Gastrocnemius medialis (tissue), 4 donors: ENCODE results near the gene CACNB1. TPM values are rescaled to one million over a fixed set of nuclear protein-coding genes. Genes with fewer than 3 reads are reported as not detected.

ENCODE experiments used
- ATAC-seq, 2 donors: fragments of 150-250 bp; one replicate each; pipeline ENCODE4 v1.9.1; 2016
- DNase-seq, 2 donors: peaks; one replicate each; pipeline ENCODE4 v3.0.0-alpha.2; 2019
- H3K27ac ChIP-seq, 4 donors: fragments of 200-600 bp; sonication (generic); 1 replicate in 1 of 4; 2 replicates in 3 of 4; pipeline ENCODE4 v1.5.1; 2016 to 2018; ENCODE audit warnings: mild to moderate bottlenecking in 2 of 4, moderate library complexity in 1 of 4
- H3K27me3 ChIP-seq, 3 donors: fragments of 200-600 bp; sonication (generic) in 2 of 3; 1 replicate in 1 of 3; 2 replicates in 2 of 3; pipeline versions ENCODE4 v1.5.1 to v1.6.0; 2016 to 2019; ENCODE audit warnings: mild to moderate bottlenecking in 1 of 3, moderate library complexity in 1 of 3
- H3K36me3 ChIP-seq, 2 donors: fragments of 200-600 bp; sonication (generic) in 1 of 2; one replicate each; pipeline ENCODE4 v1.5.1; 2017 to 2018
- H3K4me1 ChIP-seq, 2 donors: fragments of 200-600 bp; sonication (generic) in 1 of 2; one replicate each; pipeline ENCODE4 v1.5.1; 2016 to 2017; ENCODE audit warnings: mild to moderate bottlenecking in 2 of 2
- H3K4me3 ChIP-seq, 4 donors: fragments of 200-600 bp; sonication (generic) in 3 of 4; 1 replicate in 1 of 4; 2 replicates in 3 of 4; pipeline ENCODE4 v1.5.1; 2016 to 2019; ENCODE audit warnings: mild to moderate bottlenecking in 2 of 4
- H3K9me3 ChIP-seq, 3 donors: fragments of 200-600 bp; sonication (generic) in 2 of 3; 1 replicate in 1 of 3; 2 replicates in 2 of 3; pipeline ENCODE4 v1.5.1; 2016 to 2019
- POLR2A ChIP-seq, 2 donors: fragments of 450-650 bp; IDR thresholded peaks; one replicate each; pipeline ENCODE4 v1.6.1; 2017; ENCODE audit warnings: antibody characterized with exemption in 2 of 2, mild to moderate bottlenecking in 2 of 2, moderate library complexity in 2 of 2
- in situ Hi-C, 4 donors: fragments of 200-750 bp; cut with MboI; loops; one replicate each; pipeline versions ENCODE4 v1.15.0 to v1.8.0; 2017; ENCODE audit warnings: low sequenced_read_pairs in 4 of 4
- intact Hi-C: fragments of 100-400 bp; cut with DNase I; formaldehyde crosslinking; loops from one replicate; pipeline ENCODE4 v1.15.1; 2023; ENCODE audit warnings: low total_unique reads
- total RNA-seq, 4 donors: library from RNA; depleted of rRNA; stranded (reverse); fragments of >200 nt; gene quantifications; one replicate each; pipeline versions ENCODE4 v1.1.0 to v1.2.3, GENCODE V29; 2016
- TF ChIP-seq, protein P1 (sequence below), 5 experiments: fragments of 450-650 bp in 3 of 5; fragments of 200-600 bp in 2 of 5; sonication (generic) in 2 of 5; IDR thresholded peaks in 4 of 5; conservative IDR thresholded peaks in 1 of 5; 1 replicate in 4 of 5; 2 replicates in 1 of 5; pipeline ENCODE4 v1.5.1; 2016 to 2019; ENCODE audit warnings: antibody characterized with exemption in 5 of 5, mild to moderate bottlenecking in 3 of 5, moderate library complexity in 3 of 5

The CACNB1 gene
- total RNA-seq, 4 donors from 2014 or later = 236 to 432 (median 340) TPM

DNA sequence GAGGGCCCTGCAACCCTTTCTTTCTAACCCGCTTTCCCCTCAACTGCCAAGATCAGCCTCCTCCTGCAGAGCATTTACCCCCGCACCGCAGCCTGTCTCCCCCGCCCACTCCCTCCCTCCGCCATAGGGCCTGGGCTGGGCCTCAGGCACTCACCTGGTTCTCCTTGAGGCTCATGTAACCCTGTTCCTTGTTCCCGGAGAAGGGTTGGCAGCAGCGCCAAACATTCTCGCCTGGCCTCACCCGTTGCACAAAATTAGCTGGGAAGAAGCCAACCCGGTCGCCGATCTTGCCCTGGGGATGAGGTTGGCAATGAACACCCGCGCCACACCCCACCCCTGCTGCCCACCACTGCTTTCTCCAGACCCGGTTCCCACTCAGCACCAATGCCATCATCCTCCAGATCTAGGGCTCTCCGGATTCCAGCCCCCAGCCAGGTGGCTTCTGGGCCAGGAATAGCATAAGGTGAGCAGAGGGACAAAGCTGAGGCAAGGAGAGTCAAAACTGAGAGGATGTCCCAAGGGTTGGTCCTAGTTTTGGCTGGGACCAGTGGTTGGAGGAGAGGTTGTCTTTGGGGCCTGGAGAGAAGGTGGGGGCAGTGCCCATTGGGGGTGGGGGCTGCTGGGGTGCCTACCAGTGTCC is 15.5 kb upstream of the CACNB1 start:
- intact Hi-C loops = loop anchor here (2.0 kb wide), 1 partner anchor 14 kb away; no protein-coding TSS in a partner anchor
- TF ChIP-seq POLR2A (IDR thresholded peaks at IDR 0.05) = no peak
- TF ChIP-seq, protein P1, sequence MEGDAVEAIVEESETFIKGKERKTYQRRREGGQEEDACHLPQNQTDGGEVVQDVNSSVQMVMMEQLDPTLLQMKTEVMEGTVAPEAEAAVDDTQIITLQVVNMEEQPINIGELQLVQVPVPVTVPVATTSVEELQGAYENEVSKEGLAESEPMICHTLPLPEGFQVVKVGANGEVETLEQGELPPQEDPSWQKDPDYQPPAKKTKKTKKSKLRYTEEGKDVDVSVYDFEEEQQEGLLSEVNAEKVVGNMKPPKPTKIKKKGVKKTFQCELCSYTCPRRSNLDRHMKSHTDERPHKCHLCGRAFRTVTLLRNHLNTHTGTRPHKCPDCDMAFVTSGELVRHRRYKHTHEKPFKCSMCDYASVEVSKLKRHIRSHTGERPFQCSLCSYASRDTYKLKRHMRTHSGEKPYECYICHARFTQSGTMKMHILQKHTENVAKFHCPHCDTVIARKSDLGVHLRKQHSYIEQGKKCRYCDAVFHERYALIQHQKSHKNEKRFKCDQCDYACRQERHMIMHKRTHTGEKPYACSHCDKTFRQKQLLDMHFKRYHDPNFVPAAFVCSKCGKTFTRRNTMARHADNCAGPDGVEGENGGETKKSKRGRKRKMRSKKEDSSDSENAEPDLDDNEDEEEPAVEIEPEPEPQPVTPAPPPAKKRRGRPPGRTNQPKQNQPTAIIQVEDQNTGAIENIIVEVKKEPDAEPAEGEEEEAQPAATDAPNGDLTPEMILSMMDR (IDR thresholded peaks at IDR 0.05 in 4 of 5, conservative IDR thresholded peaks at IDR 0.05 in 1 of 5) = no peak
- DNase-seq (peak in 1 of 2 donors; percentile 51), ATAC-seq (no peak)
- in situ Hi-C loops = no loop called here
- H3K9me3 ChIP-seq = no peaks in the 10 kb centered on the region
- H3K27me3 ChIP-seq = no peaks in the 10 kb centered on the region
- H3K4me3 ChIP-seq = no peak overlapping the region
- peaks cover 21 to 26% of the 10 kb centered on the region in 2 donors for H3K4me1 ChIP-seq
- H3K36me3 ChIP-seq = no peaks in the 10 kb centered on the region
- peak overlapping the region in 1 of 4 donors; percentile 22 for H3K27ac ChIP-seq

DNA sequence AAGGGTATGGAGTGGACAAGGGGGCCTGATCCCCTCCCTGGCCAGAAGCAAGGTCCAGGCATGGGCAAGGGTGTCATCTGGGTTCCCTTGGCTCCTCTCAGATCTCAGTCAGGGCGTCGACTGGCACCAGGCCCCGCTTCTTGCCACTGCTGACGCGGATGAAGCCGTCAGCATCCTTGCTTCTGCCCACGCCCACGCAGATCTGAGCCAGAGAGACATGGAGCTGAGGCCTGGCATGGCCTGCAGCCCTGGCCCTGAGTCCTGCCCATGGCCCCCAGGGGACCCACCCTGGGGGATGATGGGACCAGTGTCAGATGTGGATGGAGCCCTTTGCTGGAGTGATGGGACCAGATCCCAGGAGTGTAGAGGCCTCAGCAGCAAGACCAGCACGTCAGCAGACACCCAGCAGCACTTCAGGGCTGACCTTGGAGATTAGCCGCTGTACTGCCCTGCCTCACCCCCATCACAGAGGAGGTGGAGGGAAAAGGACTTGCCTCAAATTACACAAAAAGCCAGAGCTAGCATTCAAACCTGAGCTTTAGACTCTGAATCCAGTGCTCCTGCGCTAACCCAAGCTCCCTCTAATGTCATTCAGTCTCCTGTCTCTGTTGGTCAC is 14.8 kb upstream of the CACNB1 start:
- intact Hi-C loops = loop anchor here (2.0 kb wide), 1 partner anchor 14 kb away; no protein-coding TSS in a partner anchor
- peak overlapping the region in 1 of 4 donors; percentile 22 for H3K27ac ChIP-seq
- no peak for ATAC-seq

DNA sequence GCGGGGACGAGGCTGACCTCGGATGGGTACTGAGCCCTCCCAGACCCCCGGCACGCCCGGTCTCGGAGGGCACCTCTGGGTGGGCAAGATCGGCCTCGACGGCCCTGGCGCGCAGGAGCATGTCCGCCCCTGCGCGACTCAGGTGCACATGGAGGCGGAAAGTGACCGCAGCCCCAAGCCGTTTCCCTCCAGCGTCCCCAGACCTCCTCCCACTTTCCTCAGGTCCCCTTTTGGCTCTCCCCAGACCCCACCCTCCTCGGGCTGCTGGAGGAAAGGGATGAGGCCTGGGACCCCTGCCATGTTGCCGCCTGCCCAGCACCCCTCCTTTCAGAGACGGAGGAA is 12.6 kb upstream of the CACNB1 start:
- DNase-seq (no peak), ATAC-seq (peak in 1 of 2 donors; percentile 2)
- Histone ChIP-seq H3K9me3 (no peaks in the 10 kb centered on the region), H3K27ac (peak overlapping the region; percentile 86 to 94 (median 88)), H3K4me3 (peak overlapping the region; percentile 45 to 69 (median 54)), H3K4me1 (peaks cover 21 to 27% of the 10 kb centered on the region in 2 donors), H3K36me3 (peaks cover 0 to under 1% of the 10 kb centered on the region in 2 donors), H3K27me3 (no peaks in the 10 kb centered on the region)
- intact Hi-C loops (no loop called here), in situ Hi-C loops (no loop called here)
- no peak for TF ChIP-seq POLR2A (IDR thresholded peaks at IDR 0.05)
- TF ChIP-seq, protein P1 (IDR thresholded peaks at IDR 0.05 in 4 of 5, conservative IDR thresholded peaks at IDR 0.05 in 1 of 5) = no peak

More for the DNA sequence above, 14.8 kb upstream of the CACNB1 start:
- TF ChIP-seq, protein P1 (IDR thresholded peaks at IDR 0.05 in 4 of 5, conservative IDR thresholded peaks at IDR 0.05 in 1 of 5) = no peak
- TF ChIP-seq POLR2A (IDR thresholded peaks at IDR 0.05) = no peak
- no peaks in the 10 kb centered on the region for H3K36me3 ChIP-seq
- peaks cover 21 to 27% of the 10 kb centered on the region in 2 donors for H3K4me1 ChIP-seq
- no peaks in the 10 kb centered on the region for H3K27me3 ChIP-seq
- DNase-seq = no peak
- H3K9me3 ChIP-seq = no peaks in the 10 kb centered on the region
- no peak overlapping the region for H3K4me3 ChIP-seq
- in situ Hi-C loops = no loop called here

DNA sequence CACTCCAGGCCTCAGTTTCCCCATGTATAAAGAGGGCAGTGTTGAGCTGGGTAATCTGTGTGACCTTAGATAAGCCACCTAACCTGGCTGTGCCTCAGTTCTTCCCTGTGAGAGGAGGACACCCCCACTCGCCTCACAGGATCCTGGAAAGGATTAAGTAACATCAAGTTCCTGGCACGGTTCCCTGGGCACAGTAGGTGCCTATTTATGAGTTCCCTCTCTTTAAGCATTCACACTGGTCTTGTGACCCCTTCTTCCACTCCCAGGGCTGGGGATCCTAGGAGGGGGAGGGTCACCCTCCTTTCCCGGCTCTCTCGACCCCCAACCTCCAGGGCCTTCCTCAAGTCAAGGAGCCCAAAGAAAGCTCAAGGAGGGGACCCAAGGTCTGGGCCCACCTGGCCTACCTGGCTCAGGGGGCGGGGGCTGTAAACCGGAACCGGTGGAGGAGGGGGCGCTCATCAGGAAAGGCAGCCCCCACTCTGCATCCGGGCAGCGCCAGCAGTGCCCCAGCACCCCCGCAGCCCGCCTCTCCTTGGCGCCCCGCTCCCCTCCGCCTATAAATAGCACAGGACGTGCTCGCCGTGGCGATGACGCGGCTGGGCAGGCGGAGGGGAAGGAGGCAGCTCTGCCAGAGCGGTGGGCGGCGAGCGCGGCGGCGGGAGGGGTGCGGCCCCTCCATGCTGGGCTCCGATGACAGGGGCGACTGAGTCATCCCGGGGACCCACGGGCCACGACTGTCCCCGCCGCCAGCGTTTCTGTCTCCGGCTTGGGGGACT is 12.0 kb upstream of the CACNB1 start:
- Histone ChIP-seq H3K9me3 (no peaks in the 10 kb centered on the region), H3K4me3 (peak overlapping the region; percentile 45 to 69 (median 54)), H3K36me3 (peaks cover 0 to 6% of the 10 kb centered on the region in 2 donors), H3K27me3 (no peaks in the 10 kb centered on the region), H3K27ac (peak overlapping the region; percentile 86 to 94 (median 88)), H3K4me1 (peaks cover 21 to 27% of the 10 kb centered on the region in 2 donors)
- DNase-seq (peak; percentile 88), ATAC-seq (peak; percentile 79 to 89)
- intact Hi-C loops = no loop called here
- in situ Hi-C loops = loop anchor here in 3 of 4 donors (5.0 kb wide), 2 partner anchors 33 to 38 kb away; no protein-coding TSS in a partner anchor
- TF ChIP-seq POLR2A (IDR thresholded peaks at IDR 0.05) = peak; percentile 61 to 68
- TF ChIP-seq, protein P1 (IDR thresholded peaks at IDR 0.05 in 4 of 5, conservative IDR thresholded peaks at IDR 0.05 in 1 of 5) = no peak
